H1 (cell line): Measurements from ENCODE around the gene PHC2. TPM values are rescaled to one million over a fixed set of nuclear protein-coding genes. Genes with fewer than 3 reads are reported as not detected.

Source experiments
- ASH2L ChIP-seq: fragments of 200-600, 300-600 bp; sonication (generic); IDR thresholded peaks from one replicate; pipeline ENCODE4 v1.7.1; 2017; ENCODE audit warnings: low read length
- BACH1 ChIP-seq: IDR thresholded peaks from 2 replicates; pipeline ENCODE4 v1.6.1; 2012; ENCODE audit warnings: low read length, improper control_type of control experiment
- MAX ChIP-seq: IDR thresholded peaks from 2 replicates; pipeline ENCODE4 v1.6.1; 2012; ENCODE audit warnings: inconsistent platforms
- NANOG ChIP-seq: IDR thresholded peaks from 2 replicates; pipeline ENCODE4 v1.6.1; 2011; ENCODE audit warnings: low read length, low read depth, mild to moderate bottlenecking, inconsistent platforms; ENCODE audit not compliant: insufficient read depth, poor library complexity, severe bottlenecking
- POU5F1 ChIP-seq: IDR thresholded peaks from 2 replicates; pipeline ENCODE4 v1.6.1; 2011; ENCODE audit warnings: low read depth, mild to moderate bottlenecking, low read length, moderate library complexity
- SIX5 ChIP-seq: IDR thresholded peaks from 2 replicates; pipeline ENCODE4 v1.6.1; 2011; ENCODE audit warnings: mild to moderate bottlenecking, low read depth, low read length
- polyA plus RNA-seq, 7 experiments: library from polyadenylated mRNA; depleted of rRNA in 3 of 7; stranded (reverse) in 5 of 7; unstranded in 2 of 7; fragments of >200 nt in 5 of 7; fragments of 200-250 nt in 2 of 7; gene quantifications; 1 replicate in 5 of 7; 2 replicates in 1 of 7; 4 replicates in 1 of 7; pipeline versions ENCODE4 v1.2.1 to v1.2.3, GENCODE V29; 2011 to 2013; ENCODE audit warnings: missing spikeins in 2 of 7, mixed read lengths in 2 of 7
- total RNA-seq: library from RNA; stranded (reverse); fragmentation: NEBNext Ultra II Directional; extraction: Animal tissue kit (Norgen Biotek cat#: 25700); gene quantifications from 2 replicates; pipeline ENCODE4 v1.2.1, GENCODE V29; 2021

Gene PHC2
- total and polyA plus RNA-seq, 2 of the 8 experiments (the other 6 are each of a cell fraction or from before 2014, with no cell fraction given) = 5.6 to 14.2 TPM

GRCh38 chr1:33436557-33437285 lies 5.8 kb upstream of the PHC2 start (continued):
- TF ChIP-seq ASH2L (no peak), NANOG (no peak), POU5F1 (no peak), MAX (no peak), BACH1 (no peak), SIX5 (no peak)
- TF ChIP-seq, all 59 proteins: peak for 0
